Omental fat pad (tissue), 4 donors: ENCODE results near the gene PKLR. TPM values are rescaled to one million over a fixed set of nuclear protein-coding genes. Genes with fewer than 3 reads are reported as not detected.

Experiments used
- ATAC-seq: fragments of 150-250 bp; one replicate; pipeline ENCODE4 v1.9.1; 2016; ENCODE audit warnings: mild to moderate bottlenecking, moderate library complexity; ENCODE audit not compliant: low FRiP score
- DNase-seq: peaks from one replicate; pipeline ENCODE4 v3.0.0-alpha.2; 2019; ENCODE audit warnings: low spot score
- total RNA-seq, 4 donors: library from RNA; depleted of rRNA; stranded (reverse); fragments of >200 nt; gene quantifications; one replicate each; pipeline ENCODE4 v1.1.0, GENCODE V29; 2016
- TF ChIP-seq, protein P1 (sequence below), 3 donors: fragments of 450-650 bp; IDR thresholded peaks; one replicate each; pipeline ENCODE4 v1.5.1; 2016 to 2017; ENCODE audit warnings: antibody characterized with exemption in 3 of 3, mild to moderate bottlenecking in 3 of 3, moderate library complexity in 2 of 3

Gene PKLR
- total RNA-seq, 4 donors from 2014 or later, result not detected

DNA sequence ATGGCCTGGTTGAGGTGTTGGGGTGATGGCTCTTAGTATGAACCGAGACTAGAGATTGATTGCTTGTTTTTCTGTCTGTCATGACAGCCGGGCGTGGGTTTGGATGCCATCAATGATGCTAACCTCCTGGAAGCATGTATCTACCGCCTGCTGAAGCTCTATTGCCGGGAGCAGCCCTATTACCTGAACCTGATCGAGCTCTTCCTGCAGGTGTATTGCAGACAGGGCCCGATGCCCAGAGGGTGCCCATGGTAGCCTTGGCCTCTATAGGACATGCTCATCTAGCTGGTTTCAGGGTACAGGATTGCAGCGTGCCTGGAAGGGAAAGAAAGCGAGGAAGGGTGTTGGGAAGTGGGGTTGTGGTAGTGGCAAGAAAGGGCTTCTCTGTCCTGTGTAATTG lies 16.8 kb upstream of the PKLR start:
- no peak for DNase-seq

DNA sequence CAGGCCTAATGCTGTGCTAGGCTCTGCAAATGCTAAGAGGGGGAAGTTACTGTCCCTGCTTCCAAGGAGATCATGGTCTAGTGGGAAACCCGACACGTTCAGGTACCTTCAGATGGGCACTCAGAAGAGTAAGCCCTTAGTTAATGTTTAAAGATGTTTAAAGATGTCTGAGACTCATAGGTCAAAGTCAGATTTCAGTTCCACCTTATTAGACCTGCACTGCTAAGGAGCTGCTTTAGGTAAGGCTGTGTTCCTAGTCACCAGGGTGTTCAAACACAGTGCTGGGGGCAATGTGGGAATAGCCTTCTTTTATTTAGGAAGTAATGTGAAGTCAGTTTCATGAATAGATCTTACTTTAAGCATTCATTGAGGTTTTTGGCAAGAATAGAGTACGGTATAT lies 15.7 kb upstream of the PKLR start:
- DNase-seq, result no peak
- no peak for ATAC-seq
- TF ChIP-seq, protein P1, sequence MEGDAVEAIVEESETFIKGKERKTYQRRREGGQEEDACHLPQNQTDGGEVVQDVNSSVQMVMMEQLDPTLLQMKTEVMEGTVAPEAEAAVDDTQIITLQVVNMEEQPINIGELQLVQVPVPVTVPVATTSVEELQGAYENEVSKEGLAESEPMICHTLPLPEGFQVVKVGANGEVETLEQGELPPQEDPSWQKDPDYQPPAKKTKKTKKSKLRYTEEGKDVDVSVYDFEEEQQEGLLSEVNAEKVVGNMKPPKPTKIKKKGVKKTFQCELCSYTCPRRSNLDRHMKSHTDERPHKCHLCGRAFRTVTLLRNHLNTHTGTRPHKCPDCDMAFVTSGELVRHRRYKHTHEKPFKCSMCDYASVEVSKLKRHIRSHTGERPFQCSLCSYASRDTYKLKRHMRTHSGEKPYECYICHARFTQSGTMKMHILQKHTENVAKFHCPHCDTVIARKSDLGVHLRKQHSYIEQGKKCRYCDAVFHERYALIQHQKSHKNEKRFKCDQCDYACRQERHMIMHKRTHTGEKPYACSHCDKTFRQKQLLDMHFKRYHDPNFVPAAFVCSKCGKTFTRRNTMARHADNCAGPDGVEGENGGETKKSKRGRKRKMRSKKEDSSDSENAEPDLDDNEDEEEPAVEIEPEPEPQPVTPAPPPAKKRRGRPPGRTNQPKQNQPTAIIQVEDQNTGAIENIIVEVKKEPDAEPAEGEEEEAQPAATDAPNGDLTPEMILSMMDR (IDR thresholded peaks at IDR 0.05), result no peak

More for the DNA sequence above, 16.8 kb upstream of the PKLR start:
- ATAC-seq, result no peak
- TF ChIP-seq, protein P1 (IDR thresholded peaks at IDR 0.05), result no peak

DNA sequence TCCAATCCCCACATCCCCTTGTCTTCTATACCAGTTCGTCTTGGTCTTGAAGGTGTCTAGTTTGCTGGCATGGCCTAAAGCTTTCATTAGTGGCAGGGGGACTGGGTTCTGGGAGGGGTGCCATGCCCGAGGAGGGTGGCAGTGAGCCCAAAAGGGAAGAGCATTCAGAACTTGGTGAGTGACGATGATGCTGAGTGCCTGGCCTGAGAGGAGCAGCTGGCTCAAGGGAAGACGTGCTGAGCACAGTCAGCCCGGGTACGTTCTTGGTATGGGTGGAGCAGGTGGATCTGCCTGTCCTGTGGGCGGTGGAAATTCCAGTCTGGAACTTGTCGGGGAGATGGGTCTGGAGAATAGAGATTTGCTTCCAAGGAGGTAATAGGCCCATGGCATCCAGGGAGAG lies 12.0 kb upstream of the PKLR start:
- no peak for ATAC-seq
- TF ChIP-seq, protein P1 (IDR thresholded peaks at IDR 0.05), result no peak
- no peak for DNase-seq

DNA sequence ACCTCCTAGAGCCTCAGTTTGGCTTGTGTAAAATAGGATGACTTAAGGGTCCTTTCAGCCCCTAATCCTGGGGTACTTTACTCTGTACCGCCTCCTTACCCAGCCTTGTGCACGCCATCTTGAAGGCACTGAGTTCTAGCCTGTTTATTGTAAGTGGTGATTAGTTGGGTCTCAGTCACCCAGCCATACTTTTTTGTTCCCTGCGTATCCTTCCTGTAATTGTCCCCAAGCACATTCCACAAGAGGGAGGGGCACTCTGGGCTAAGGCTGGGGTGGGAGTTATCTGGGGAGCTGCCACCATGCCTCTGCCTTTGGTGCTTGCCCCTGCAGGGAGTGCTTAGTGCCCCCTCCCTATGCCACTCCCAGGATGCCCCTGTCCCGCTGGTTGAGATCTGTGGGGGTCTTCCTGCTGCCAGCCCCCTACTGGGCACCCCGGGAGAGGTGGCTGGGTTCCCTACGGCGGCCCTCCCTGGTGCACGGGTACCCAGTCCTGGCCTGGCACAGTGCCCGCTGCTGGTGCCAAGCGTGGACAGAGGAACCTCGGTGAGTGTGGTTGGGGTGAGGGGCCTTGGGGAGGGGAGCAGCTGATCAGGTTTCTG lies 8.3 kb upstream of the PKLR start:
- ATAC-seq (no peak), DNase-seq (no peak)
- TF ChIP-seq, protein P1 (IDR thresholded peaks at IDR 0.05), result no peak

DNA sequence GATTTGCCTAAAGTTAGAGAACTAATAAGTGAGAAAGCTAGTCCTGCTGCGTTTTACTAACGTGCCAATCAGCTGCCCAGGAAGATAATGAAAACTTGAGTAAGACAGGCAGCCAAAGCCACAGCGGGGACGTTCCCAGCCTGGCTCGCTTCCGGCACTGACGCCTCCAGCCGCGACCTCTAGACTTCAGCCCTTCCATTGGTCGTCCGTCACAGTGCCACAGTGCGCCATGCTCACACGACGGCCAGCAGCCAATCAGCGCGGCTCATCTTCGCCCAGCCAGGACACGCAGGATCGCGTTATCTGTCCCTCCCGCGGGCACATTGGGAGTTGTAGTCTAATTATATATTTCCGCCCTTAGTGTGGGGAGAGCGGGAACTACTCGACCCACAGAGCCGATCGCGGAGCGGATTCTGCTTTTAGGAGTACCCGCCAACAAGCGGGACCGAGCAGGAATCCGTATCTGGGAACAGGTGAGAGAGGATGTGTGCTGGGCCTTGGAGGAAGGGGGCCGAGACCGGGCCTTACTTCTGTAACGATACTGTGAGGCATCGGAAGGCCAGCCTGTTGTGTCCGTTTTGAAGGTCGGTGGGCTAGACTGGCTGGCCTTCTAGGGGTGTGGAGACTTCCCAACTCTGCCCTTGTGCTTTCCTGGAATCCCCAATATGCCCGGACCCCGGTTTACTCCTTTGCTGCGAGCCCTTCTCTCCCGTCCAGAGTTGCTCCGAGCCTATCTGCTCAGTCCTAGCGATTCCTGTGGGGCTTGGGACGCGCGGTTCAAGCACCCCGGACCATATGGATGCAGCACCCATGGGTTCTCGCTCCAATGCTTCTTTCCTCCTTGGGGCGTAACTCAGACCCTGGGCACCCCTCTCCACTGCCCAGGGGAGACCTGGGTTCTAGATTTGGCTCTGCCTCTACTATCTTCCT lies 7.5 kb upstream of the PKLR start, which contains the start of gene FDPS:
Gene FDPS (plus strand): TSS at position 374 of the 930 bp plus-strand sequence. CDS start 924 bp downstream, outside the sequence.
- peak; percentile 99 for ATAC-seq
- TF ChIP-seq, protein P1 (IDR thresholded peaks at IDR 0.05), result no peak
- peak; percentile 91 for DNase-seq

DNA sequence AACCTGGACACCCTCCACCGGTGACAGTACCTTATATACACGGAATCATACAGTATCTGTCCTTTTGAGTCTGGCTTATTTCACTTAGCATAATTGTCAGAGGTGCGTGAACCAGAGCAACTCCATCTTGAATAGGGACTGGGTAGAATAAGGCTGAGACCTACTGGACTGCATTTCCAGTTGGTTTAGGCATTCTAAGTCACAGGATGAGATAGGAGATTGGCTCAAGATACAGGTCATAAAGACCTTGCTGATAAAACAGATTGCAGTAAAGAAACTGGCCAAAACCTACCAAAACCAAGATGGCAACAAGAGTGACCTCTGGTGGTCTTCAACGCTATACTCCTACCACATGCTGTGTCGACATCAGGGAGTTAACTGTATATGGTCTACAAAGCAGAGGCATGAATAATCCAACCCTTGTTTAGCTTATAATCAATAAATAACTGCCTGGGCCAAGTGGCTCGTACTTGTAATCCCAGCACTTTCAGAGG lies 6.1 kb upstream of the PKLR start:
- DNase-seq (no peak), ATAC-seq (no peak)
- TF ChIP-seq, protein P1 (IDR thresholded peaks at IDR 0.05), result no peak
